Measurements from ENCODE around the gene CEP57. TPM values are rescaled to one million over a fixed set of nuclear protein-coding genes. Genes with fewer than 3 reads are reported as not detected.

Gene CEP57
- total RNA-seq, 1 experiment from 2014 or later = 125 TPM

GRCh38 chr11:95795627-95796295, 5.5 kb downstream of the CEP57 start:
- no peak for TF ChIP-seq CTCF (IDR thresholded peaks at IDR 0.05; ENCODE audit: insufficient read depth in 1 of 2, low read depth in 1 of 2, low read length in 1 of 2, severe bottlenecking in 1 of 2, unreplicated experiment in 1 of 2)
- ChIA-PET POLR2A (no interaction called here), CTCF (no interaction called here)
- no peak for DNase-seq
- no peak overlapping the region for H3K4me3 Mint-ChIP-seq (ENCODE audit: unreplicated experiment)
- no peaks in the 10 kb centered on the region for H3K27me3 Mint-ChIP-seq (ENCODE audit: insufficient read depth, unreplicated experiment)
- Histone ChIP-seq H3K36me3 (ENCODE audit: control insufficient read depth, insufficient read depth, low read length) (no peaks in the 10 kb centered on the region), H3K4me1 (0 out of 2 replicates have a peak, but pooled peaks cover 10% of the 10 kb centered on the region), H3K4me3 (ENCODE audit: low read depth, low read length) (no peak overlapping the region), H3K9me3 (no peaks in the 10 kb centered on the region), H3K27me3 (replicated peaks; ENCODE audit: control insufficient read depth, insufficient read depth, low read length) (no peaks in the 10 kb centered on the region)
- no TSS peak for BruUV-seq (replicated peaks)
- intact Hi-C loops (cut with micrococcal nuclease; ENCODE audit: unreplicated experiment) = no loop called here
- H3K36me3 Mint-ChIP-seq (ENCODE audit: insufficient read depth, unreplicated experiment) = peaks cover 12% of the 10 kb centered on the region
- no peaks in the 10 kb centered on the region for H3K9me3 Mint-ChIP-seq (ENCODE audit: unreplicated experiment)
- no peak overlapping the region for H3K27ac Mint-ChIP-seq (ENCODE audit: unreplicated experiment)
- peaks cover 15% of the 10 kb centered on the region for H3K4me1 Mint-ChIP-seq (ENCODE audit: low read depth, unreplicated experiment)

GRCh38 chr11:95796501-95796900, 6.2 kb downstream of the CEP57 start:
- H3K9me3 Mint-ChIP-seq (ENCODE audit: unreplicated experiment) = no peaks in the 10 kb centered on the region
- CTCF ChIA-PET = no interaction called here
- Histone ChIP-seq H3K36me3 (ENCODE audit: control insufficient read depth, insufficient read depth, low read length) (no peaks in the 10 kb centered on the region), H3K9me3 (no peaks in the 10 kb centered on the region), H3K4me3 (ENCODE audit: low read depth, low read length) (no peak overlapping the region), H3K27me3 (replicated peaks; ENCODE audit: control insufficient read depth, insufficient read depth, low read length) (no peaks in the 10 kb centered on the region), H3K4me1 (0 out of 2 replicates have a peak, but pooled peaks cover 10% of the 10 kb centered on the region)
- H3K36me3 Mint-ChIP-seq (ENCODE audit: insufficient read depth, unreplicated experiment) = peaks cover 10% of the 10 kb centered on the region
- H3K4me1 Mint-ChIP-seq (ENCODE audit: low read depth, unreplicated experiment) = peaks cover 13% of the 10 kb centered on the region
- POLR2A ChIA-PET = no interaction called here
- H3K27ac Mint-ChIP-seq (ENCODE audit: unreplicated experiment) = no peak overlapping the region
- no peak for DNase-seq
- H3K4me3 Mint-ChIP-seq (ENCODE audit: unreplicated experiment) = no peak overlapping the region
- BruUV-seq (replicated peaks) = no TSS peak
- intact Hi-C loops (cut with micrococcal nuclease; ENCODE audit: unreplicated experiment) = no loop called here
- no peak for TF ChIP-seq CTCF (IDR thresholded peaks at IDR 0.05; ENCODE audit: insufficient read depth in 1 of 2, low read depth in 1 of 2, low read length in 1 of 2, severe bottlenecking in 1 of 2, unreplicated experiment in 1 of 2)
- H3K27me3 Mint-ChIP-seq (ENCODE audit: insufficient read depth, unreplicated experiment) = no peaks in the 10 kb centered on the region

- Mint-ChIP-seq H3K27ac (ENCODE audit: unreplicated experiment) (no peak overlapping the region), H3K4me1 (ENCODE audit: low read depth, unreplicated experiment) (no peaks in the 10 kb centered on the region), H3K4me3 (ENCODE audit: unreplicated experiment) (no peak overlapping the region), H3K27me3 (ENCODE audit: insufficient read depth, unreplicated experiment) (no peaks in the 10 kb centered on the region), H3K9me3 (ENCODE audit: unreplicated experiment) (no peaks in the 10 kb centered on the region), H3K36me3 (ENCODE audit: insufficient read depth, unreplicated experiment) (peaks cover 35% of the 10 kb centered on the region)
- no peak for TF ChIP-seq CTCF (IDR thresholded peaks at IDR 0.05; ENCODE audit: insufficient read depth in 1 of 2, low read depth in 1 of 2, low read length in 1 of 2, severe bottlenecking in 1 of 2, unreplicated experiment in 1 of 2)
- POLR2A ChIA-PET = no interaction called here
- no peaks in the 10 kb centered on the region for H3K27me3 ChIP-seq (replicated peaks; ENCODE audit: control insufficient read depth, insufficient read depth, low read length)
- H3K4me3 ChIP-seq (ENCODE audit: low read depth, low read length) = no peak overlapping the region
- no TSS peak for BruUV-seq (replicated peaks)
- H3K9me3 ChIP-seq = no peaks in the 10 kb centered on the region
- intact Hi-C loops (cut with micrococcal nuclease; ENCODE audit: unreplicated experiment) = no loop called here
- H3K4me1 ChIP-seq = no peaks in the 10 kb centered on the region
- CTCF ChIA-PET = interaction anchor here (0.6 to 0.8 kb wide), 2 partner anchors 8 to 544 kb away, joined by 3 to 5 read pairs; no protein-coding TSS in a partner anchor
- peaks cover 1% of the 10 kb centered on the region; the same call in 1 of the 2 replicates for H3K36me3 ChIP-seq (ENCODE audit: control insufficient read depth, insufficient read depth, low read length)
- no peak for DNase-seq
These were observed 9.2 kb downstream of the CEP57 start for GRCh38 chr11:95799546-95799945.

Data from Caco-2 (cell line).